Activated CD4-positive, alpha-beta T cell treated with anti-CD3 and anti-CD28 coated beads, Interleukin-2, amount 10 ng/mL, durations not matched to agents 7 days and 5 days (primary cell): Measurements from ENCODE around the gene MYLK2. TPM values are rescaled to one million over a fixed set of nuclear protein-coding genes. Genes with fewer than 3 reads are reported as not detected.

Experiments used
- CTCF ChIA-PET: fragments of 350-600 bp; sonication (Branson Sonifier 250); formaldehyde crosslinking; loops from one replicate; lab custom pipeline; 2021; ENCODE audit warnings: antibody characterized with exemption; lab: Charles Lee
- POLR2A ChIA-PET: fragments of 350-600 bp; sonication (Branson Sonifier 250); formaldehyde crosslinking; loops from one replicate; lab custom pipeline; 2021; ENCODE audit warnings: antibody characterized with exemption; lab: Charles Lee
- DNase-seq: peaks from one replicate; pipeline ENCODE4 v3.0.0-alpha.2; 2020
- H3K27ac Mint-ChIP-seq: one replicate; pipeline ENCODE4 v1.8.0; 2021; ENCODE audit warnings: mild to moderate bottlenecking, moderate library complexity, mixed read lengths
- H3K27me3 Mint-ChIP-seq: one replicate; pipeline ENCODE4 v1.8.0; 2021; ENCODE audit warnings: mixed read lengths
- H3K36me3 Mint-ChIP-seq: one replicate; pipeline ENCODE4 v1.8.0; 2021; ENCODE audit warnings: low read depth, mixed read lengths
- H3K4me1 Mint-ChIP-seq: one replicate; pipeline ENCODE4 v1.8.0; 2021; ENCODE audit warnings: mixed read lengths
- H3K4me3 Mint-ChIP-seq: one replicate; pipeline ENCODE4 v1.8.0; 2021; ENCODE audit warnings: mild to moderate bottlenecking, moderate library complexity, mixed read lengths
- H3K9me3 Mint-ChIP-seq: one replicate; pipeline ENCODE4 v1.8.0; 2021; ENCODE audit warnings: mixed read lengths
- total RNA-seq, 2 experiments: library from RNA; stranded (reverse); gene quantifications; one replicate each; pipeline ENCODE4 v1.2.3, GENCODE V29; 2021

Gene MYLK2
- total RNA-seq, 2 experiments from 2014 or later: 0.52 to 0.87 TPM

GRCh38 chr20:31839782-31840487 lies 20.8 kb downstream of the MYLK2 start:
- CTCF ChIA-PET: interaction anchor here (4.7 kb wide), 1 partner anchor 17 kb away, joined by 18 read pairs; no protein-coding TSS in a partner anchor
- Mint-ChIP-seq H3K4me1 (peaks cover 14% of the 10 kb centered on the region), H3K27ac (no peak overlapping the region), H3K9me3 (no peaks in the 10 kb centered on the region), H3K36me3 (no peaks in the 10 kb centered on the region), H3K27me3 (no peaks in the 10 kb centered on the region), H3K4me3 (no peak overlapping the region)
- DNase-seq: no peak
- POLR2A ChIA-PET: no interaction called here

- no peaks in the 10 kb centered on the region for H3K36me3 Mint-ChIP-seq
- no peak overlapping the region for H3K4me3 Mint-ChIP-seq
- H3K27ac Mint-ChIP-seq: no peak overlapping the region
- CTCF ChIA-PET: no interaction called here
- peaks cover 4% of the 10 kb centered on the region for H3K4me1 Mint-ChIP-seq
- no peaks in the 10 kb centered on the region for H3K27me3 Mint-ChIP-seq
- no peaks in the 10 kb centered on the region for H3K9me3 Mint-ChIP-seq
- DNase-seq: no peak
- POLR2A ChIA-PET: interaction anchor here (0.7 kb wide), 1 partner anchor 29 kb away, joined by 3 read pairs; no protein-coding TSS in a partner anchor
Observed at GRCh38 chr20:31840906-31841816, 22.0 kb downstream of the MYLK2 start.

GRCh38 chr20:31841928-31842327 lies 22.8 kb downstream of the MYLK2 start:
- POLR2A ChIA-PET: interaction anchor here (0.7 kb wide), 1 partner anchor 30 kb away, joined by 3 read pairs; no protein-coding TSS in a partner anchor
- CTCF ChIA-PET: no interaction called here
- Mint-ChIP-seq H3K27me3 (no peaks in the 10 kb centered on the region), H3K4me1 (no peaks in the 10 kb centered on the region), H3K9me3 (no peaks in the 10 kb centered on the region), H3K36me3 (no peaks in the 10 kb centered on the region), H3K4me3 (no peak overlapping the region), H3K27ac (no peak overlapping the region)
- DNase-seq: no peak

- CTCF ChIA-PET: interaction anchor here (1.6 kb wide), 1 partner anchor 19 kb away, joined by 3 read pairs; no protein-coding TSS in a partner anchor
- no peak overlapping the region for H3K4me3 Mint-ChIP-seq
- POLR2A ChIA-PET: no interaction called here
- H3K27ac Mint-ChIP-seq: no peak overlapping the region
- no peak for DNase-seq
- H3K4me1 Mint-ChIP-seq: no peaks in the 10 kb centered on the region
- H3K27me3 Mint-ChIP-seq: no peaks in the 10 kb centered on the region
- H3K36me3 Mint-ChIP-seq: no peaks in the 10 kb centered on the region
- no peaks in the 10 kb centered on the region for H3K9me3 Mint-ChIP-seq
Observed at GRCh38 chr20:31842471-31843157, 23.5 kb downstream of the MYLK2 start.

- Mint-ChIP-seq H3K27me3 (no peaks in the 10 kb centered on the region), H3K36me3 (no peaks in the 10 kb centered on the region), H3K27ac (no peak overlapping the region), H3K4me3 (no peak overlapping the region), H3K4me1 (no peaks in the 10 kb centered on the region), H3K9me3 (no peaks in the 10 kb centered on the region)
- POLR2A ChIA-PET: no interaction called here
- DNase-seq: no peak
- CTCF ChIA-PET: interaction anchor here (1.6 kb wide), 1 partner anchor 20 kb away, joined by 3 read pairs; no protein-coding TSS in a partner anchor
Observed at GRCh38 chr20:31843288-31843687, 24.1 kb downstream of the MYLK2 start.

- POLR2A ChIA-PET: no interaction called here
- no peak overlapping the region for H3K4me3 Mint-ChIP-seq
- CTCF ChIA-PET: interaction anchor here (1.6 kb wide), 1 partner anchor 20 kb away, joined by 3 read pairs; no protein-coding TSS in a partner anchor
Observed at GRCh38 chr20:31843881-31844280, 24.7 kb downstream of the MYLK2 start.

GRCh38 chr20:31844737-31845299 lies 25.7 kb downstream of the MYLK2 start:
- Mint-ChIP-seq H3K4me3 (no peak overlapping the region), H3K27ac (no peak overlapping the region), H3K9me3 (no peaks in the 10 kb centered on the region), H3K36me3 (no peaks in the 10 kb centered on the region), H3K4me1 (no peaks in the 10 kb centered on the region), H3K27me3 (peaks cover under 1% of the 10 kb centered on the region)
- no peak for DNase-seq
- POLR2A ChIA-PET: no interaction called here
- CTCF ChIA-PET: interaction anchor here (1.2 kb wide), 1 partner anchor 15 kb away, joined by 4 read pairs; no protein-coding TSS in a partner anchor

More at GRCh38 chr20:31843881-31844280, 24.7 kb downstream of the MYLK2 start:
- no peaks in the 10 kb centered on the region for H3K4me1 Mint-ChIP-seq
- no peak overlapping the region for H3K27ac Mint-ChIP-seq
- no peaks in the 10 kb centered on the region for H3K9me3 Mint-ChIP-seq
- no peaks in the 10 kb centered on the region for H3K27me3 Mint-ChIP-seq
- no peak for DNase-seq
- no peaks in the 10 kb centered on the region for H3K36me3 Mint-ChIP-seq

GRCh38 chr20:31845300-31845863 lies 26.2 kb downstream of the MYLK2 start, which contains the start of gene FOXS1:
Gene FOXS1 (minus strand): TSS chr20:31845604. CDS start chr20:31845542, 62 bp downstream.
- Mint-ChIP-seq H3K27me3 (peaks cover 3% of the 10 kb centered on the region), H3K27ac (no peak within 1 kb of the TSS), H3K36me3 (no peaks in the 10 kb centered on the region), H3K4me1 (no peaks in the 10 kb centered on the region), H3K9me3 (no peaks in the 10 kb centered on the region), H3K4me3 (no peak within 1 kb of the TSS)
- POLR2A ChIA-PET: no interaction called here
- CTCF ChIA-PET: interaction anchor here (1.2 kb wide), 1 partner anchor 15 kb away, joined by 4 read pairs; no protein-coding TSS in a partner anchor
- no peak for DNase-seq

- Mint-ChIP-seq H3K36me3 (no peaks in the 10 kb centered on the region), H3K9me3 (no peaks in the 10 kb centered on the region), H3K4me3 (no peak overlapping the region), H3K27ac (no peak overlapping the region), H3K27me3 (peaks cover 10% of the 10 kb centered on the region), H3K4me1 (no peaks in the 10 kb centered on the region)
- CTCF ChIA-PET: interaction anchor here (0.7 to 2.0 kb wide), 13 partner anchors 9 to 105 kb away, joined by 3 to 9 read pairs (median 4); partner anchors contain the start of gene PDRG1
- DNase-seq: no peak
- POLR2A ChIA-PET: no interaction called here
Observed at GRCh38 chr20:31846793-31847138, 27.6 kb downstream of the MYLK2 start.

- POLR2A ChIA-PET: no interaction called here
- no peak for DNase-seq
- no peaks in the 10 kb centered on the region for H3K9me3 Mint-ChIP-seq
Observed at GRCh38 chr20:31848088-31848999, 29.2 kb downstream of the MYLK2 start.

More at GRCh38 chr20:31848088-31848999, 29.2 kb downstream of the MYLK2 start:
- Mint-ChIP-seq H3K4me3 (no peak overlapping the region), H3K36me3 (no peaks in the 10 kb centered on the region), H3K27me3 (peaks cover 10% of the 10 kb centered on the region), H3K27ac (no peak overlapping the region), H3K4me1 (no peaks in the 10 kb centered on the region)
- CTCF ChIA-PET: interaction anchor here (1.4 to 2.0 kb wide), 2 partner anchors 32 to 34 kb away, joined by 3 to 4 read pairs; no protein-coding TSS in a partner anchor
